K562 (cell line): ENCODE results near the gene RBFOX2. TPM values are rescaled to one million over a fixed set of nuclear protein-coding genes. Genes with fewer than 3 reads are reported as not detected.

Experiments
- ETV5 ChIP-seq: sonication (generic); formaldehyde crosslinking; IDR thresholded peaks from 2 replicates; pipeline ENCODE4 v1.4.0; 2020; ENCODE audit warnings: low read depth, mild to moderate bottlenecking, missing genetic modification reagents
- FUS ChIP-seq: fragments of 200-400 bp; formaldehyde crosslinking; optimal IDR thresholded peaks from 2 replicates; pipeline ENCODE3; 2017; ENCODE audit warnings: low read depth, low read length
- ID3 ChIP-seq, 2 experiments: fragments of 250-450 bp in 1 of 2; fragments of 450-650 bp in 1 of 2; sonication (Bioruptor Pico) in 1 of 2; IDR thresholded peaks; 2 replicates each; pipeline versions ENCODE4 v1.6.1 to v1.8.0; 2016 to 2021; ENCODE audit warnings: mild to moderate bottlenecking in 2 of 2, moderate library complexity in 2 of 2, missing compliant biosample characterization in 1 of 2, missing genetic modification characterization in 1 of 2
- ILF3 ChIP-seq: fragments of 450-650 bp; IDR thresholded peaks from 2 replicates; pipeline ENCODE4 v1.6.1; 2018; ENCODE audit warnings: antibody characterized with exemption, mild to moderate bottlenecking, moderate library complexity, borderline replicate concordance
- NCOR1 ChIP-seq: fragments of 450-650 bp; IDR thresholded peaks from 2 replicates; pipeline ENCODE4 v1.6.1; 2016; ENCODE audit warnings: mild to moderate bottlenecking, moderate library complexity
- OTX1 ChIP-seq: fragments of 450-650 bp; formaldehyde crosslinking; IDR thresholded peaks from 2 replicates; pipeline ENCODE4 v1.4.0; 2022; ENCODE audit warnings: mild to moderate bottlenecking
- RB1 ChIP-seq: fragments of 450-650 bp; IDR thresholded peaks from 2 replicates; pipeline ENCODE4 v1.6.1; 2017; ENCODE audit warnings: low read depth, mild to moderate bottlenecking
- SMC3 ChIP-seq: conservative IDR thresholded peaks from 2 replicates; pipeline ENCODE4 v1.6.1; 2011; ENCODE audit warnings: low read depth, low read length, improper control_type of control experiment; ENCODE audit not compliant: insufficient read depth
- STAG1 ChIP-seq: sonication (generic); formaldehyde crosslinking; IDR thresholded peaks from 2 replicates; pipeline ENCODE4 v1.5.0; 2020; ENCODE audit warnings: missing genetic modification reagents, borderline replicate concordance
- STAT5A ChIP-seq: IDR thresholded peaks from 2 replicates; pipeline ENCODE4 v1.6.1; 2012; ENCODE audit warnings: low read length, inconsistent platforms, borderline replicate concordance
- XRCC3 ChIP-seq: fragments of 450-650 bp; IDR thresholded peaks from 2 replicates; pipeline ENCODE4 v1.6.1; 2017; ENCODE audit warnings: mild to moderate bottlenecking, moderate library complexity
- ZNF3 ChIP-seq: fragments of 250-450 bp; sonication (Bioruptor Pico); IDR thresholded peaks from 2 replicates; pipeline ENCODE4 v1.5.0; 2021; ENCODE audit warnings: mild to moderate bottlenecking, moderate library complexity
- ZNF592 ChIP-seq: fragments of 450-650 bp; IDR thresholded peaks from 2 replicates; pipeline ENCODE4 v1.6.1; 2017; ENCODE audit warnings: antibody characterized with exemption, mild to moderate bottlenecking
- polyA plus RNA-seq, 8 experiments: library from polyadenylated mRNA; depleted of rRNA in 4 of 8; stranded (reverse) in 5 of 8; unstranded in 3 of 8; fragments of >200 nt; fragmentation: Nextera tagmentation in 2 of 8; fragmentation: Illumina TruSeq in 1 of 8; extraction: Ambion mirVana in 2 of 8; extraction: Trizol in 1 of 8; gene quantifications; 2 replicates each; pipeline versions ENCODE4 v1.2.1 to v1.2.3, GENCODE V29; 2011 to 2014; ENCODE audit warnings: inconsistent platforms in 1 of 8, missing spikeins in 1 of 8
- total RNA-seq, 7 experiments: library from RNA; depleted of rRNA in 6 of 7; stranded (reverse); fragments of >200 nt in 6 of 7; fragmentation: Illumina TruSeq in 2 of 7; extraction: Trizol in 2 of 7; gene quantifications; 2 replicates each; pipeline versions ENCODE4 v1.2.1 to v1.2.3, GENCODE V29; 2011 to 2021; ENCODE audit warnings: low replicate concordance in 1 of 7

Gene RBFOX2
- total and polyA plus RNA-seq, 9 of the 15 experiments (the other 6 are each of a cell fraction or from before 2014, with no cell fraction given): 5.8 to 24.8 (median 14.2) TPM

DNA sequence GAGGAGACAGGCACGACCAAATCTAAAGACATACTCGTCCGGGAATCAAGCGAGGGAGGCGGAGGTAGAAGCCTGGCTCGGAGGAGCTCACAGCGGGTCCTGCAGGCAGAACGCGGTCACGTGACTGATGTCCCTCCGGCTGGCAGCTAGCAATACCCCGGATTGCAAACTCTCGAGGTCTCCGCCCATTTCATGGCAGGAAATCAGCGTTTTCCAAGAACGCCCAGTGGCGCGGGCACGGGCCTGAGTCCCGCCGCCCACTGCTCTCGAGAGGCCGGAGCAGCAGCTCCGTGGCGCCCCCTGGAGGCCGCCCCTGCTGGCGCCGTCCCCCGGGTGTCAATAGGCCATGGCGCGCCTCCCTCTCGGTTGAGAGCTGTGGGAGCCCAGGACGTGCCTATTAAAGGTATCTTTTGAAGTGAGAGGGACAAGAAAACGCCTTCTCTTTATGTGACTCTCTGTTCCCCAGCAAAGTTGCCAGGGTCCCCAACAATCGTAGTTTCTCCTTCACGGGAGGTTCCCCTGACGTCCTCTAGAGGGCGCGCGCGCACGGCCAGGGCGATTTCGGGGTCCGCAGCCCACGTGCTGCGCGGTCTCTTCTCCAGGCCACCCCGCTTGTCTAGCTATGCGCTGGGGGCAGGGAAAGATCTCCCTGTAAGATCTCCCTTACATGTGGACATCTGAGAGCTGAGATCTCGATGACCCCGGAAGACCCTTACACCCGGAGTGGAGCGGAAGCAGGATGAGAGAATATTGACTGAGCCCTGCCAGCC is 37.3 kb upstream of the RBFOX2 start (continued):
- TF ChIP-seq ZNF592: peak; percentile 87
- TF ChIP-seq FUS: no peak
- TF ChIP-seq OTX1 (CRISPR knock-in tag): no peak
- TF ChIP-seq ID3 (CRISPR knock-in tag; IDR thresholded peaks at IDR 0.05): no peak
- TF ChIP-seq ID3 (tag; IDR thresholded peaks at IDR 0.05): no peak
- TF ChIP-seq STAG1 (CRISPR knock-in tag): peak; percentile 44; the same call in 1 of the 2 replicates
- TF ChIP-seq SMC3: peak; percentile 59
- TF ChIP-seq RB1: peak; percentile 61
- TF ChIP-seq ETV5 (CRISPR knock-in tag): no peak
- TF ChIP-seq NCOR1: 0 out of 2 replicates have a peak, but pooled peaks have one; percentile 16
- TF ChIP-seq ILF3: no peak
- TF ChIP-seq STAT5A: no peak
- no peak for TF ChIP-seq ZNF3 (CRISPR knock-in tag)
- TF ChIP-seq XRCC3: no peak
